Neural cell (in vitro differentiated cells): ENCODE data around the gene ZC3H7B. TPM values are rescaled to one million over a fixed set of nuclear protein-coding genes. Genes with fewer than 3 reads are reported as not detected.

Source experiments
- H2AFZ ChIP-seq: fragments of 200-600, 300-800 bp; sonication (generic), shearing (Covaris generic); 2 replicates; pipeline ENCODE4 v1.6.0; 2014; ENCODE audit warnings: low read depth, mild to moderate bottlenecking, antibody characterized with exemption, low read length, moderate library complexity
- H3F3A ChIP-seq: fragments of 200-600 bp; shearing (Covaris generic); 2 replicates; pipeline ENCODE4 v1.6.1; 2016; ENCODE audit warnings: mild to moderate bottlenecking, moderate library complexity, mixed read lengths, antibody characterized with exemption, low read length; ENCODE audit not compliant: insufficient read depth, poor library complexity, severe bottlenecking
- H3K27ac ChIP-seq: fragments of 200-600, 300-800 bp; sonication (generic), shearing (Covaris generic); 2 replicates; pipeline ENCODE4 v1.5.1; 2014; ENCODE audit warnings: mild to moderate bottlenecking, low read length, moderate library complexity
- H3K27me3 ChIP-seq: fragments of 300-800, 200-600 bp; sonication (generic), shearing (Covaris generic); 2 replicates; pipeline ENCODE4 v1.6.0; 2014; ENCODE audit warnings: mild to moderate bottlenecking, low read depth, low read length, moderate library complexity; ENCODE audit not compliant: insufficient read depth
- H3K36me3 ChIP-seq: fragments of 300-800, 200-600 bp; sonication (generic), shearing (Covaris generic); 2 replicates; pipeline ENCODE4 v1.5.1; 2014; ENCODE audit warnings: mild to moderate bottlenecking, antibody characterized with exemption, low read length, moderate library complexity; ENCODE audit not compliant: insufficient read depth
- H3K4me2 ChIP-seq: fragments of 300-800, 200-600 bp; sonication (generic), shearing (Covaris generic); 2 replicates; pipeline ENCODE4 v1.6.0; 2014; ENCODE audit warnings: mild to moderate bottlenecking, low read length
- H3K4me3 ChIP-seq: fragments of 300-800, 200-600 bp; sonication (generic), shearing (Covaris generic); 2 replicates; pipeline ENCODE4 v1.5.1; 2014; ENCODE audit warnings: mild to moderate bottlenecking, low read length, moderate library complexity
- H3K79me2 ChIP-seq: fragments of 200-600 bp; shearing (Covaris generic); replicated peaks from 2 replicates; pipeline ENCODE4 v1.6.0; 2014; ENCODE audit warnings: mild to moderate bottlenecking, low read length, moderate library complexity; ENCODE audit not compliant: insufficient read depth
- H3K9ac ChIP-seq: fragments of 300-800, 200-600 bp; sonication (generic), shearing (Covaris generic); 2 replicates; pipeline ENCODE4 v1.6.1; 2016; ENCODE audit warnings: mild to moderate bottlenecking, low read length, mixed read lengths
- H3K9me2 ChIP-seq: fragments of 200-600 bp; shearing (Covaris generic); 2 replicates; pipeline ENCODE4 v1.6.1; 2016; ENCODE audit warnings: mild to moderate bottlenecking, low read length, mixed read lengths; ENCODE audit not compliant: insufficient read depth
- H3K9me3 ChIP-seq: fragments of 200-600, 300-800 bp; sonication (generic), shearing (Covaris generic); 2 replicates; pipeline ENCODE4 v1.6.1; 2016; ENCODE audit warnings: mild to moderate bottlenecking, mixed run types, low read length, moderate library complexity, mixed read lengths
- H4K20me1 ChIP-seq: fragments of 200-600 bp; shearing (Covaris generic); 2 replicates; pipeline ENCODE4 v1.6.1; 2016; ENCODE audit warnings: mild to moderate bottlenecking, mixed run types; ENCODE audit not compliant: insufficient read depth
- EP300 ChIP-seq: fragments of 450-650 bp; conservative IDR thresholded peaks from 2 replicates; pipeline ENCODE4 v1.6.1; 2014; ENCODE audit warnings: antibody characterized with exemption, mild to moderate bottlenecking, moderate library complexity; ENCODE audit not compliant: poor library complexity, severe bottlenecking
- EZH2 ChIP-seq: fragments of 200-600, 300-800 bp; shearing (Covaris generic), sonication (generic); IDR thresholded peaks from 2 replicates; pipeline ENCODE4 v1.6.1; 2014; ENCODE audit warnings: antibody characterized with exemption, low read length, borderline replicate concordance, mild to moderate bottlenecking; ENCODE audit not compliant: insufficient read depth, poor library complexity, severe bottlenecking
- MXI1 ChIP-seq: fragments of 450-650 bp; conservative IDR thresholded peaks from 2 replicates; pipeline ENCODE4 v1.6.1; 2014; ENCODE audit warnings: antibody characterized with exemption, mild to moderate bottlenecking; ENCODE audit not compliant: poor library complexity, severe bottlenecking
- POLR2AphosphoS5 ChIP-seq: IDR thresholded peaks from 2 replicates; pipeline ENCODE4 v1.6.1; 2012
- RAD21 ChIP-seq: fragments of 450-650 bp; conservative IDR thresholded peaks from 2 replicates; pipeline ENCODE4 v1.6.1; 2014; ENCODE audit warnings: antibody characterized with exemption, mild to moderate bottlenecking, moderate library complexity
- SMC3 ChIP-seq: fragments of 450-650 bp; conservative IDR thresholded peaks from 2 replicates; pipeline ENCODE4 v1.6.1; 2014; ENCODE audit warnings: antibody characterized with exemption, mild to moderate bottlenecking, moderate library complexity; ENCODE audit not compliant: poor library complexity
- TAF1 ChIP-seq: IDR thresholded peaks from 2 replicates; pipeline ENCODE4 v1.6.1; 2012; ENCODE audit warnings: low read depth
- polyA plus RNA-seq: library from polyadenylated mRNA; depleted of rRNA; stranded (reverse); fragments of >200 nt; gene quantifications from 2 replicates; pipeline ENCODE4 v1.2.3, GENCODE V29; 2014
- TF ChIP-seq, protein P1 (sequence below): fragments of 450-650 bp; IDR thresholded peaks from 2 replicates; pipeline ENCODE4 v1.5.1; 2014; ENCODE audit warnings: antibody characterized with exemption, mild to moderate bottlenecking, moderate library complexity; ENCODE audit not compliant: poor library complexity, severe bottlenecking
- TF ChIP-seq, protein P2 (sequence below): IDR thresholded peaks from 2 replicates; pipeline ENCODE4 v1.6.1; 2012; ENCODE audit warnings: borderline replicate concordance

The ZC3H7B gene
- polyA plus RNA-seq, 1 donor from 2014 or later, result 34.6 TPM

DNA sequence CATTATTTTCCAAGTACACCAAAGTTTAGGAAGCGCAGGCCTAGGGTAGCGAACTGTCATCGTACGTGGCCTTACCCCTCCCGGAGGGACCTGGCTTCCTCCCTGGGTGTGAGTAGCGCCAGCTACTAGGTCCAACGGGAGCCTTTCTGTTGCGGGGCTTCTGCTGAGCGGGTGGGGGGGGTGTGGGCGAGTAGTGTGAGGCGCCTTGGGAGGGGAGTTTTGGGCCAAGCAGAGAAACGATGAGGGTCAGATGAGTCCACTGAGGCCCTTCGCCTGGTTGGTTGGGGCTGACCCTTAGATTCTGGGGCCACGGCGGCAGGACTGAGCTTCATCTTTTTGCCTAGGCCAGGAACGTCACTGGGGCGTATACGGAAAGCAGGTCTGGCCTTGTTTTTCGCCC lies 81.3 kb downstream of the ZC3H7B start:
- no peaks in the 10 kb centered on the region for H3K27me3 ChIP-seq
- no peak overlapping the region for H3K27ac ChIP-seq
- H4K20me1 ChIP-seq, result no peaks in the 10 kb centered on the region
- H2AFZ ChIP-seq, result peak overlapping the region; percentile 21
- H3K9ac ChIP-seq, result peak overlapping the region; percentile 77
- H3F3A ChIP-seq, result no peaks in the 10 kb centered on the region
- H3K9me2 ChIP-seq, result no peaks in the 10 kb centered on the region
- peak overlapping the region; percentile 82 for H3K4me3 ChIP-seq
- peak overlapping the region; percentile 73 for H3K4me2 ChIP-seq
- H3K36me3 ChIP-seq, result no peaks in the 10 kb centered on the region
- no peaks in the 10 kb centered on the region for H3K9me3 ChIP-seq
- peaks cover 3% of the 10 kb centered on the region for H3K79me2 ChIP-seq
- TF ChIP-seq POLR2AphosphoS5 (no peak), TAF1 (no peak), MXI1 (no peak), RAD21 (no peak), EP300 (no peak), SMC3 (no peak), EZH2 (no peak)
- TF ChIP-seq, protein P1, sequence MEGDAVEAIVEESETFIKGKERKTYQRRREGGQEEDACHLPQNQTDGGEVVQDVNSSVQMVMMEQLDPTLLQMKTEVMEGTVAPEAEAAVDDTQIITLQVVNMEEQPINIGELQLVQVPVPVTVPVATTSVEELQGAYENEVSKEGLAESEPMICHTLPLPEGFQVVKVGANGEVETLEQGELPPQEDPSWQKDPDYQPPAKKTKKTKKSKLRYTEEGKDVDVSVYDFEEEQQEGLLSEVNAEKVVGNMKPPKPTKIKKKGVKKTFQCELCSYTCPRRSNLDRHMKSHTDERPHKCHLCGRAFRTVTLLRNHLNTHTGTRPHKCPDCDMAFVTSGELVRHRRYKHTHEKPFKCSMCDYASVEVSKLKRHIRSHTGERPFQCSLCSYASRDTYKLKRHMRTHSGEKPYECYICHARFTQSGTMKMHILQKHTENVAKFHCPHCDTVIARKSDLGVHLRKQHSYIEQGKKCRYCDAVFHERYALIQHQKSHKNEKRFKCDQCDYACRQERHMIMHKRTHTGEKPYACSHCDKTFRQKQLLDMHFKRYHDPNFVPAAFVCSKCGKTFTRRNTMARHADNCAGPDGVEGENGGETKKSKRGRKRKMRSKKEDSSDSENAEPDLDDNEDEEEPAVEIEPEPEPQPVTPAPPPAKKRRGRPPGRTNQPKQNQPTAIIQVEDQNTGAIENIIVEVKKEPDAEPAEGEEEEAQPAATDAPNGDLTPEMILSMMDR, result no peak
- TF ChIP-seq, protein P2, sequence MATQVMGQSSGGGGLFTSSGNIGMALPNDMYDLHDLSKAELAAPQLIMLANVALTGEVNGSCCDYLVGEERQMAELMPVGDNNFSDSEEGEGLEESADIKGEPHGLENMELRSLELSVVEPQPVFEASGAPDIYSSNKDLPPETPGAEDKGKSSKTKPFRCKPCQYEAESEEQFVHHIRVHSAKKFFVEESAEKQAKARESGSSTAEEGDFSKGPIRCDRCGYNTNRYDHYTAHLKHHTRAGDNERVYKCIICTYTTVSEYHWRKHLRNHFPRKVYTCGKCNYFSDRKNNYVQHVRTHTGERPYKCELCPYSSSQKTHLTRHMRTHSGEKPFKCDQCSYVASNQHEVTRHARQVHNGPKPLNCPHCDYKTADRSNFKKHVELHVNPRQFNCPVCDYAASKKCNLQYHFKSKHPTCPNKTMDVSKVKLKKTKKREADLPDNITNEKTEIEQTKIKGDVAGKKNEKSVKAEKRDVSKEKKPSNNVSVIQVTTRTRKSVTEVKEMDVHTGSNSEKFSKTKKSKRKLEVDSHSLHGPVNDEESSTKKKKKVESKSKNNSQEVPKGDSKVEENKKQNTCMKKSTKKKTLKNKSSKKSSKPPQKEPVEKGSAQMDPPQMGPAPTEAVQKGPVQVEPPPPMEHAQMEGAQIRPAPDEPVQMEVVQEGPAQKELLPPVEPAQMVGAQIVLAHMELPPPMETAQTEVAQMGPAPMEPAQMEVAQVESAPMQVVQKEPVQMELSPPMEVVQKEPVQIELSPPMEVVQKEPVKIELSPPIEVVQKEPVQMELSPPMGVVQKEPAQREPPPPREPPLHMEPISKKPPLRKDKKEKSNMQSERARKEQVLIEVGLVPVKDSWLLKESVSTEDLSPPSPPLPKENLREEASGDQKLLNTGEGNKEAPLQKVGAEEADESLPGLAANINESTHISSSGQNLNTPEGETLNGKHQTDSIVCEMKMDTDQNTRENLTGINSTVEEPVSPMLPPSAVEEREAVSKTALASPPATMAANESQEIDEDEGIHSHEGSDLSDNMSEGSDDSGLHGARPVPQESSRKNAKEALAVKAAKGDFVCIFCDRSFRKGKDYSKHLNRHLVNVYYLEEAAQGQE, result no peak

DNA sequence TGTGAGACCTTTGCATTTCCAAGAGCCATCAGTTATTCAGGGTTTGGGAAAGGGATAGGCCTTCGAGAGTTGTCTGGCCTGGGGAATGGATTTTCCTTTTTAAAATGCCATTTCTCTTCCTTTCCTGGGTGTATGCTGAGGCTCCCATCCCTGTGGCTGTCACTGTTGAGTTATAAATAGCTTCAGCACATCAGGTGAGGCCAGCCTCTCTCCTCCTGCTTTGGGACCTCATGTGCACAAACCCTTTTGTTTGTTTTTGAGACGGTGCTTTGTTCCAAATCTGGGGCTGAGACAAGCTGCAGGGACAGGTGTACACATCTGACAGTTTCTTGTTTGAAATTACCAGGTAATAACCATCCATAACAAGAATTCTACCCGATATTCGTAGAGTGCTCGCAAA lies 81.8 kb downstream of the ZC3H7B start:
- no peaks in the 10 kb centered on the region for H4K20me1 ChIP-seq
- H2AFZ ChIP-seq, result no peak overlapping the region
- H3K9ac ChIP-seq, result peak overlapping the region; percentile 77
- H3K36me3 ChIP-seq, result no peaks in the 10 kb centered on the region
- peaks cover 3% of the 10 kb centered on the region for H3K79me2 ChIP-seq
- H3K27me3 ChIP-seq, result no peaks in the 10 kb centered on the region
- no peaks in the 10 kb centered on the region for H3F3A ChIP-seq
- peak overlapping the region; percentile 73 for H3K4me2 ChIP-seq
- no peak overlapping the region for H3K27ac ChIP-seq
- H3K9me2 ChIP-seq, result no peaks in the 10 kb centered on the region
- TF ChIP-seq RAD21 (no peak), EP300 (no peak), EZH2 (no peak), SMC3 (no peak), MXI1 (no peak), POLR2AphosphoS5 (no peak), TAF1 (no peak)
- TF ChIP-seq, protein P1, result no peak
- TF ChIP-seq, protein P2, result no peak
- no peaks in the 10 kb centered on the region for H3K9me3 ChIP-seq
- H3K4me3 ChIP-seq, result peak overlapping the region; percentile 82
